Osteoblast (primary cell): Measurements from ENCODE around the gene L1CAM. TPM values are rescaled to one million over a fixed set of nuclear protein-coding genes. Genes with fewer than 3 reads are reported as not detected.

Experiments
- DNase-seq: peaks from one replicate; pipeline ENCODE4 v3.0.0; 2011; ENCODE audit warnings: low spot score, mixed read lengths; ENCODE audit not compliant: insufficient read length; ENCODE audit errors: missing footprints
- H2AFZ ChIP-seq: 2 replicates; pipeline ENCODE4 v1.6.0; 2011; ENCODE audit warnings: mild to moderate bottlenecking, low read length
- H3K27ac ChIP-seq: 2 replicates; pipeline ENCODE4 v1.5.1; 2011; ENCODE audit warnings: mild to moderate bottlenecking, low read depth, low read length, moderate library complexity
- H3K27me3 ChIP-seq: 2 replicates; pipeline ENCODE4 v1.6.0; 2012; ENCODE audit warnings: mild to moderate bottlenecking, control low read depth, inconsistent platforms, low read length, moderate library complexity; ENCODE audit not compliant: insufficient read depth
- H3K36me3 ChIP-seq: 2 replicates; pipeline ENCODE4 v1.5.1; 2011; ENCODE audit warnings: mild to moderate bottlenecking, low read length, control low read depth, moderate library complexity; ENCODE audit not compliant: insufficient read depth
- H3K4me1 ChIP-seq: 2 replicates; pipeline ENCODE4 v1.5.1; 2011; ENCODE audit warnings: mild to moderate bottlenecking, low read length, control low read depth, moderate library complexity; ENCODE audit not compliant: insufficient read depth
- H3K4me2 ChIP-seq: 2 replicates; pipeline ENCODE4 v1.6.0; 2011; ENCODE audit warnings: mild to moderate bottlenecking, low read length; ENCODE audit not compliant: insufficient read depth
- H3K4me3 ChIP-seq: fragments of 200-600 bp; sonication (generic); 3 replicates; pipeline ENCODE4 v1.5.1; 2012; ENCODE audit warnings: mild to moderate bottlenecking, low read length, inconsistent platforms; ENCODE audit not compliant: insufficient read depth
- H3K79me2 ChIP-seq: 2 replicates; pipeline ENCODE4 v1.6.0; 2012; ENCODE audit warnings: mild to moderate bottlenecking, low read length, control low read depth, inconsistent platforms; ENCODE audit not compliant: insufficient read depth
- H3K9me3 ChIP-seq: 2 replicates; pipeline ENCODE4 v1.5.1; 2011; ENCODE audit warnings: low read depth, low read length, control low read depth
- H4K20me1 ChIP-seq: 2 replicates; pipeline ENCODE4 v1.6.0; 2012; ENCODE audit warnings: mild to moderate bottlenecking, low read length, control low read depth; ENCODE audit not compliant: insufficient read depth
- total RNA-seq: library from RNA; depleted of rRNA; stranded (reverse); fragments of >200 nt; gene quantifications from 2 replicates; pipeline ENCODE4 v1.2.3, GENCODE V29; 2012
- TF ChIP-seq, protein P1 (sequence below): IDR thresholded peaks from 2 replicates; pipeline ENCODE4 v1.5.1; 2011; ENCODE audit warnings: mild to moderate bottlenecking, low read depth, low read length, moderate library complexity; ENCODE audit errors: extremely low read depth

L1CAM gene
- total RNA-seq, 1 donor = under 0.01 TPM

DNA sequence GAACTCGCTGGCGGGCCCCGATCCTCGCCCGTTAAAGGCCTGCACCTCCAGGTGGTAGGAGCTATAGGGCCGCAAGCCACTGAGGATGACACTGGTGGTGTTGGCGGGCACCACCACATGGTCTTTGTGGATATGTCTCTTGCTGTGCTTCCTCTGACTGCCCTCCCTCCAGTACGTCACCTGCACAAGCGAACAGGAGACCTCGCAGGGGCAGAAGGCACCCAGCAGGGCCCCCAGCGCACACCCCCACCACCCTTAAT, 20.7 kb downstream of the L1CAM start:
- peak; percentile 48 for DNase-seq
- no peaks in the 10 kb centered on the region for H4K20me1 ChIP-seq
- H3K79me2 ChIP-seq = no peaks in the 10 kb centered on the region
- no peaks in the 10 kb centered on the region for H3K36me3 ChIP-seq
- no peaks in the 10 kb centered on the region for H3K4me1 ChIP-seq
- no peak overlapping the region for H3K4me3 ChIP-seq
- peaks cover 6% of the 10 kb centered on the region for H3K27me3 ChIP-seq
- no peak overlapping the region for H3K4me2 ChIP-seq
- H3K9me3 ChIP-seq = no peaks in the 10 kb centered on the region
- TF ChIP-seq, protein P1, sequence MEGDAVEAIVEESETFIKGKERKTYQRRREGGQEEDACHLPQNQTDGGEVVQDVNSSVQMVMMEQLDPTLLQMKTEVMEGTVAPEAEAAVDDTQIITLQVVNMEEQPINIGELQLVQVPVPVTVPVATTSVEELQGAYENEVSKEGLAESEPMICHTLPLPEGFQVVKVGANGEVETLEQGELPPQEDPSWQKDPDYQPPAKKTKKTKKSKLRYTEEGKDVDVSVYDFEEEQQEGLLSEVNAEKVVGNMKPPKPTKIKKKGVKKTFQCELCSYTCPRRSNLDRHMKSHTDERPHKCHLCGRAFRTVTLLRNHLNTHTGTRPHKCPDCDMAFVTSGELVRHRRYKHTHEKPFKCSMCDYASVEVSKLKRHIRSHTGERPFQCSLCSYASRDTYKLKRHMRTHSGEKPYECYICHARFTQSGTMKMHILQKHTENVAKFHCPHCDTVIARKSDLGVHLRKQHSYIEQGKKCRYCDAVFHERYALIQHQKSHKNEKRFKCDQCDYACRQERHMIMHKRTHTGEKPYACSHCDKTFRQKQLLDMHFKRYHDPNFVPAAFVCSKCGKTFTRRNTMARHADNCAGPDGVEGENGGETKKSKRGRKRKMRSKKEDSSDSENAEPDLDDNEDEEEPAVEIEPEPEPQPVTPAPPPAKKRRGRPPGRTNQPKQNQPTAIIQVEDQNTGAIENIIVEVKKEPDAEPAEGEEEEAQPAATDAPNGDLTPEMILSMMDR = no peak
- H3K27ac ChIP-seq = no peak overlapping the region
- H2AFZ ChIP-seq = no peak overlapping the region

DNA sequence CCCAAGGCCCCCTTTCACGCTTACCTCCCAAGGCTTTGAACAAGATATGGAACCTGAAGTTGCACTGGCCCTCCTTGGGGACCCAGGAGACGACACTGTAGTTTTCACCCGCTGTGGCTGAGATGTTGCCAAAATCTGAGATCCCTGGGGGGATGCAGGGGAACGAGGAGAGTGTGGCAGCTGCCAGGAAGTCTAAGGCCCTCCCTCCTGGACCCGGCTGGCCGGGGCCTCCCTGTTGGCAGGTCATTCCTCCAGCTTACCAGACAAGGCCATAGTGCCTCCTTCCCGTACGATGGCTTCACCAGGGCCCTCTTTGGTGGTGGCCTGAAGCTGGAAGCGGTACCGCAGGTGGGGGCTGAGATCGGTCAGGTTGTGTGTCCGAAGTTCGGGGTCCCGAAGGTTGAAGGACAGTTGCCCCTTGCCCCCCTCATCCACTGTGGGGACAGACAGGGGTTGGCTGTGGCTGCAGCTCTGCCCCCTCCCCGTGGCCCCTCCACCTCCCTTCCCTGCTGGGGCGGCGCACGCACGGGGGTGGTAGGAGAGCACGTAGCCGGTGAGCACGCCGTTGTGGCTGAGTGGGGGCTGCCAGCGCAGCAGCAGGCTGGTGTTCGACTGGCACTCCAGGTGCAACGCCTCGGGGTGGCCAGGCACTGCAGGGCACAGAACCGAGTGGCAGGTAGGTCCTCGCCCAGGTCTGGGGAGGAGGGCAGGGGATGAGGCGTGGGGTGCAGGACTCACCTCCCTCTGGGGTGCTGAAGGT, 21.2 kb downstream of the L1CAM start:
- Histone ChIP-seq H3K27ac (no peak overlapping the region), H3K4me3 (no peak overlapping the region), H3K36me3 (no peaks in the 10 kb centered on the region), H4K20me1 (no peaks in the 10 kb centered on the region), H3K4me1 (no peaks in the 10 kb centered on the region), H3K4me2 (no peak overlapping the region), H2AFZ (no peak overlapping the region), H3K79me2 (no peaks in the 10 kb centered on the region), H3K9me3 (no peaks in the 10 kb centered on the region), H3K27me3 (peaks cover 6% of the 10 kb centered on the region)
- peak; percentile 65 for DNase-seq
- TF ChIP-seq, protein P1 = no peak

- Histone ChIP-seq H3K4me2 (no peak overlapping the region), H3K27me3 (peaks cover 6% of the 10 kb centered on the region), H2AFZ (no peak overlapping the region), H4K20me1 (no peaks in the 10 kb centered on the region), H3K4me1 (no peaks in the 10 kb centered on the region), H3K9me3 (no peaks in the 10 kb centered on the region), H3K36me3 (no peaks in the 10 kb centered on the region), H3K27ac (no peak overlapping the region), H3K79me2 (no peaks in the 10 kb centered on the region), H3K4me3 (no peak overlapping the region)
- DNase-seq = peak; percentile 51
- TF ChIP-seq, protein P1 = no peak
Observed at GRCh38 chrX:153864101-153864500, 21.9 kb downstream of the L1CAM start.

DNA sequence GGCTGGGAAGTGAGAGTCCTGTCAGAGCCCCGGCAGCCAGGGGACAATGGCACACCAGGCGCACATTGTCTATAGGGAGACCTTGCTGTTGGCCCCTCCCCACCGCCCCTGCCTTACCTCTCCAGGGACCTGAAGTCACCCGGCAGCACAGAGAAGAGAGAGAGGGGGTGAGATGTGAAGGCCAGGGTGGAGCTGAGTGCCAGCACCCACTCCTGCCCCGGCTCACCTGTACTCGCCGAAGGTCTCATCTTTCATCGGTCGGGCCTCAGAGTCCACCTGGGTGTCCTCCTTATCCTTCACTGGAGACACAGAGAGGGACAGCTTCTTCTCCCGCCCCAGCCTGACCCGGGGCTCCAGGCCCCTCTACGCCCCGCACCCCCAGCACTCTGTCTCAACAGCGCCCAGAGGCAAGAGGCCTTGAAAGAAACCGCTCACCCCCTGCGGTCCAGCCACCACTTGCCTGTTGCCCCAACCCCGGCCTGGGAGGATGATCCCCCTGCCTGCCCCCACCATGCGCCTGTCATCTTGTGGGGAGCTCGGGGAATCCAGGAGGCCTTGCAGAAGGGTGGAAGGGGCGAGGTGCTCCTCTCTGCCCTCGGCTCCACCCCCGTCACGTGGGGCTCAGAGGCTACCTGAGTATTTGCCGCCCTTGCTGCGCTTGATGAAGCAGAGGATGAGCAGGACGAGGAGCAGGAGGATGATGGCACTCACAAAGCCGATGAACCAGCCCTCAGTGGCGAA, 22.6 kb downstream of the L1CAM start:
- Histone ChIP-seq H3K27me3 (peaks cover 8% of the 10 kb centered on the region), H2AFZ (no peak overlapping the region), H3K79me2 (no peaks in the 10 kb centered on the region), H3K36me3 (no peaks in the 10 kb centered on the region), H3K4me3 (no peak overlapping the region), H3K4me1 (no peaks in the 10 kb centered on the region), H4K20me1 (no peaks in the 10 kb centered on the region), H3K4me2 (no peak overlapping the region), H3K27ac (no peak overlapping the region), H3K9me3 (no peaks in the 10 kb centered on the region)
- peak; percentile 62 for DNase-seq
- TF ChIP-seq, protein P1 = no peak
